Raji (cell line): Measurements from ENCODE around the gene TSPAN1.

Experiments used
- POLR2A ChIP-seq: IDR thresholded peaks from 2 replicates; pipeline ENCODE4 v1.6.1; 2011; ENCODE audit warnings: low read depth, low read length, control low read depth; ENCODE audit not compliant: insufficient read depth

The TSPAN1 gene

GRCh38 chr1:46192171-46192570 is 17.3 kb downstream of the TSPAN1 start:
- no peak for TF ChIP-seq POLR2A

DNA sequence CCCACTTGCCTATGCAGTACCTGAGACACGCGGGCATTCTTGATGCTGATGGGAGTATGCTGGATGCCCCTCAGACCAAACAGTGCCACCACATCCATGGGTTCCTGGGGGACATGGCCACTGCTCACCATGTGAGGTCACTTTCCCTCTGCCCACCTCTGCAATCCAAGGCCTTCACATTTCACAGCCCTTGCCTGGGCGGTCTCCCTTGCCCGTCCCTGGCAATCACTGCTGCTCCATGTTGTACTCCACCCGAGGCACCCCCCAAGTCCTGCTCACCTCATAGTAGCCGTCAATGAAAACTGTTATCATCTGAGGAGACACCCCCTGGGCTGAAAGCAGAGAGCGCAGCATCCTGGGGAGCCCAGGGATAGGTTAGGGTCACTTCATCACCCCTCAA is 18.4 kb downstream of the TSPAN1 start:
- TF ChIP-seq POLR2A = no peak

GRCh38 chr1:46193984-46194570 is 19.2 kb downstream of the TSPAN1 start:
- no peak for TF ChIP-seq POLR2A

- no peak for TF ChIP-seq POLR2A
Measured at GRCh38 chr1:46194641-46195193, 19.8 kb downstream of the TSPAN1 start.

GRCh38 chr1:46196609-46197008 is 21.7 kb downstream of the TSPAN1 start:
- no peak for TF ChIP-seq POLR2A

DNA sequence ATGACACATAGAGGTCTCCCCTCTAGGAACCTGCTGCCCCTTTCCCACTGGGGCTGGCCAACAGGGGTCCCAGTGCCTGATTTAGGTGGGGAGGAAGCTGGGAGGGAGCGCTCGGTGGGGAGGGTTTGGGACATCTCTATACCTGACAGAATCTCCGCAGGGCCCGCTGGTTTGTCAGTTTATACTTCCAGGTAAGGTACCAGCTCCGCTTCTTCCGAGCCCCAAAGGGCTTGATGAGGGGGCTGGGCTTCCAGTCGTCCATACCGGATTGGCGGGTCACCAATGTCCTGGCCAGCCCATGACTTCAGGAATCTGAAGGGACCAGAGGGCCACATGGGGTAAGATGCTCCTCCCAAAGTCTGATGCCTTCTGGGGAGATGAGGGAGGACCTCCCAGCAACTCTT is 22.7 kb downstream of the TSPAN1 start:
- no peak for TF ChIP-seq POLR2A

DNA sequence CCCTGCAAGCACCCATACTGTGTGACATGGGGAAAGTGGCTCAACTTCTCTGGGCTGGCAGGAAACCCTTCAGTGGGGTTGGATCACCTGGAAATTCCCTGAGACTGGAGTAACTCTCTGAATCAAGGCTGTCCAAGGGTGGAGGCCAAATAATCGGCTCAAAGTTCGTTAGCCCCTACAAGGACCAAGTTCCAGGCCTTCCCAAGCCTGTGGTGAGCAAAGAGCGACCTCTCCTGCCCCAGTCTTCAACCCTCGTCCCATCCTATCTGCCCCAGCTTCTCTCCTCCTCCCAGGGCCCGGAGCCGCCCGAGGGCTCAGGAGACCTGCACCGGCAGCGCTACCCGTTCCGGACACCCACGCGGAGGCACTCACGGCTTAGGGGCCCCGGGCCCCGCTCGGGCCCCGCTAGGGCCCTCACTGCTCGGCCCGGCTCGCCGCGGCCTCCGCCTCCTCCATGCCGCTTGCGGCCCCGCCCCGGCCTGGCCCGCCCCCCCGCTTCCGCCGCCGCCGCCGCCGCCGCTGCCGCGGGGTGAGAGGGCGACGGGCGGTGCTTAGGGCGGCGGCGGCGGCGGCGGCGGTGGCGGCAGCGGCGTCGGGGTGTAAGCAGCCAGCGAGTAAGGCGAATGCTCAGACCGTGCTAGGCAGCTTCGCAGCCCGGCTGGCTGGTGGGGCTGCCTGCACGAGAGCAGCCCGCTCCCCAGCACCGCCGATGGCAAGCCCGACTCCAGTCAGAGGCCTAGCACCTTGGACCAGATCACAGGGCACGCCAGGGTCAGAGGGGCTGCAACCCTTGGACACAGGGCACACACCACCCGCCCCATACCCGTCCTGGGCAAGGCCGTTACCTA is 23.3 kb downstream of the TSPAN1 start, which contains the start of gene POMGNT1:
Gene POMGNT1 (minus strand): TSS at position 471 of the 848 bp plus-strand sequence. CDS start 613 bp downstream, outside the sequence.
- TF ChIP-seq POLR2A = peak; percentile 75

DNA sequence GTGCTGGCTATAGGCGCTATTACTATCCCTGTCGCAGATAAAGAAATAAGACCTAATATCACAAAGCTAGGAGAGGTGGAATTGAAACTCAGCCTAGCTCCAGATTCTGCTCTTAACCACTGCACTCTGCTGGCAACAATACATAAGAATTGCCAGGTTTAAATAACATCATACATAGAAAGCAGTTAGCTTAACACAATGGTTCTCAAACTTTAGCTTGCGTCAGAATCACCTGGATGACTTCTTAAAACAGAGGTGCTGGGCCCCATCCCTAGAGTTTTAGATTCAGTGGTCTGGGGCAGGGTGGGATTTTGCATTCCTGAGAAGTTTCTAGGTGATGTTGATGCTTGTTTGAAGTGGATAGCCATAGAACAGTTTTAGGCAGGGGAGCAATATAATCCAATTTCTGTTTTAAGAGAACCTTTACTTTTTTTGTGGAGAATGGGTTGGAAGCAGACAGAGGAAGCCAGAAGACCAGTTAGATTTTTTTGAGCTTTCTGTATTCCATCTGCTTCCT is 24.4 kb downstream of the TSPAN1 start:
- TF ChIP-seq POLR2A = no peak

DNA sequence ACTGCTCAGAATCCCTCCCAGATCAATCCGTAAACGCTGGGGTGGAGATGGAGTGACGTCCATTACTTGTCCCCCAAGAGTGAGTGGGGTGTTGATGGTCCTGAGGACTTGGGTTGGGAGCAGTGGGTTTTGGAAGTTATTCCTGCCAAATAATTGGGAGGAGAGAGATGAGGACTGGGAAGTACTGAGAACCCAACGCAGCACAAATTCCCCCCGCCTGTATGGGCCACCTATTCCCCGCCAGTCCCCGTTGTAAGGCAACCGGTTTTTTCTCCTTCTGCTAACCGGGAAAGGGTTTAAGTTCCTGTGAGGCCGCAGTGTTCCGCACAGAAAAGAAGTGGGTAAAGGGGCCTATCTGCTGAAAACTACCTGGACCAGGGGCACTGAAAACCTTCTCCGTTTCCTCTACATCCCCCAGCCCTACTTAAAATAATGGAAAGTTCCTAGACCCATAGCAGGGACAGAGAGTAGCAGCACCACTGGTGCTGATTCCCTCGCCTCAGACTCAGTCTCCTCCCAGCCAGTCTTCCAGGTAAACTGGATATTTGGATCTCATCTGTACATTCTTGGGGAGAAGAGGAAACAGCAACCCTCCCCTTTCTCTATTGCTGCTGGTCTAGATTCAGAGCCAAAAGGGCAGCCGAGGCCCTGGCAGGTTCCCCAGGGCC is 29.0 kb downstream of the TSPAN1 start:
- TF ChIP-seq POLR2A = no peak

DNA sequence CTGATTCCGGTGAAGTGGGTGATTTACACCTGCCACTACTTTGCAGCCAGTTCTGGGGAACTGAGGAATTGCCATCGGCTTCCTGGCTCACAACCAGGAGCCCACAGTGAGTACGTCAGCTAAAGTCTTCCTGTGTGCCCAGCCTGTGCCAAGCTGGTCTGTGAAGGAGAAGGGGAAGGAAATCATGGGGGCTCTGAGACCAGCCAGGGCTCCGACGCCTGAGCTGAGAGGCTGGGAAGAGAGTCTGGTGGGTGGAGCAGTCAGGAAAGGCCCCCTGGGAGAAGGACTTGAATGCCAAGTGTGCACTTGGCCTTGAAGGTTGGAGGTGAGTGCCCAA is 29.5 kb downstream of the TSPAN1 start:
- TF ChIP-seq POLR2A = no peak

DNA sequence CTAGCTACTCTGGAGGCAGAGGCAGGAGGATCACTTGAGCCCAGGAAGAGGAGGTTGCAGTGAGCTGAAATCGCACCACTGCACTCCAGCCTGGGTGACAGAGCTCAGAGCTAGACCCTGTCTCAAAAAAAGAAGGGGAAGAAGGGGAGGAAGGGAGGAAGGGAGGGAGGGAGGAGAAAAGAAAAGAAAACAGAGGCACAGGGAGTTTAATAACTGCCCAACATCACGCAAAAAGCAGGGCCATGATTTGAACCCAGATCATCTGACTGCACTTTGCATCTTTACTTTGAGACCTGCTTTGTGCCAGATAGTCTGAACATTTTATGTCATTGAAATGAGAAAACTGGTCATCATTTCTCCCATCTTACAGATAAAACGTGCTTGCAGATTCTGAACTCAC is 30.3 kb downstream of the TSPAN1 start:
- no peak for TF ChIP-seq POLR2A

GRCh38 chr1:46205791-46206190 is 30.9 kb downstream of the TSPAN1 start:
- TF ChIP-seq POLR2A = no peak

- no peak for TF ChIP-seq POLR2A
Measured at GRCh38 chr1:46206399-46206798, 31.5 kb downstream of the TSPAN1 start.

GRCh38 chr1:46210561-46210960 is 35.7 kb downstream of the TSPAN1 start:
- no peak for TF ChIP-seq POLR2A

- TF ChIP-seq POLR2A = no peak
Measured at GRCh38 chr1:46211051-46211450, 36.2 kb downstream of the TSPAN1 start.
